K562 (cell line): Measurements from ENCODE around the gene TACR2. TPM values are rescaled to one million over a fixed set of nuclear protein-coding genes. Genes with fewer than 3 reads are reported as not detected.
A peak's percentile ranks its signal among the peaks of the same experiment; 100 is the strongest.

ENCODE experiments used
- HMBOX1 ChIP-seq: sonication (generic); IDR thresholded peaks from 2 replicates; pipeline ENCODE4 v1.6.1; 2016
- MEIS2 ChIP-seq: fragments of 450-650 bp; IDR thresholded peaks from 2 replicates; pipeline ENCODE4 v1.6.1; 2014; ENCODE audit warnings: mild to moderate bottlenecking; ENCODE audit not compliant: partially characterized antibody
- MYC ChIP-seq, 2 experiments: fragments of 250-450 bp in 1 of 2; sonication (Bioruptor Pico) in 1 of 2; IDR thresholded peaks; 2 replicates each; pipeline versions ENCODE4 v1.5.1 to v1.6.1; 2012 to 2021; ENCODE audit warnings: low read depth in 2 of 2, borderline replicate concordance in 1 of 2, improper control_type of control experiment in 1 of 2, low read length in 1 of 2, mild to moderate bottlenecking in 1 of 2, moderate library complexity in 1 of 2
- RBM25 ChIP-seq: fragments of 200-400 bp; formaldehyde crosslinking; IDR thresholded peaks from 2 replicates; pipeline ENCODE4 v1.6.1; 2018; ENCODE audit warnings: low read length, low read depth, moderate library complexity; ENCODE audit not compliant: severe bottlenecking
- USF2 ChIP-seq: sonication (generic); formaldehyde crosslinking; IDR thresholded peaks from 2 replicates; pipeline ENCODE4 v1.5.0; 2020; ENCODE audit warnings: missing genetic modification reagents
- ZBTB11 ChIP-seq, 3 experiments: fragments of 200-800 bp in 1 of 3; fragments of 250-450 bp in 1 of 3; fragments of 450-650 bp in 1 of 3; sonication (Bioruptor Pico) in 1 of 3; sonication (Bioruptor generic) in 1 of 3; formaldehyde crosslinking in 1 of 3; IDR thresholded peaks; 2 replicates each; pipeline versions ENCODE4 v1.6.1 to v1.8.0; 2016 to 2022; ENCODE audit warnings: mild to moderate bottlenecking in 2 of 3, missing genetic modification characterization in 2 of 3, missing compliant biosample characterization in 1 of 3, moderate library complexity in 1 of 3
- polyA plus RNA-seq, 8 experiments: library from polyadenylated mRNA; depleted of rRNA in 4 of 8; stranded (reverse) in 5 of 8; unstranded in 3 of 8; fragments of >200 nt; fragmentation: Nextera tagmentation in 2 of 8; fragmentation: Illumina TruSeq in 1 of 8; extraction: Ambion mirVana in 2 of 8; extraction: Trizol in 1 of 8; gene quantifications; 2 replicates each; pipeline versions ENCODE4 v1.2.1 to v1.2.3, GENCODE V29; 2011 to 2014; ENCODE audit warnings: inconsistent platforms in 1 of 8, missing spikeins in 1 of 8
- total RNA-seq, 7 experiments: library from RNA; depleted of rRNA in 6 of 7; stranded (reverse); fragments of >200 nt in 6 of 7; fragmentation: Illumina TruSeq in 2 of 7; extraction: Trizol in 2 of 7; gene quantifications; 2 replicates each; pipeline versions ENCODE4 v1.2.1 to v1.2.3, GENCODE V29; 2011 to 2021; ENCODE audit warnings: low replicate concordance in 1 of 7

TACR2 gene
- total and polyA plus RNA-seq, 9 of the 15 experiments (the other 6 are each of a cell fraction or from before 2014, with no cell fraction given): not detected

- TF ChIP-seq USF2 (CRISPR knock-in tag): peak; percentile 75
- no peak for TF ChIP-seq ZBTB11 (CRISPR knock-in tag; IDR thresholded peaks at IDR 0.05)
- no peak for TF ChIP-seq HMBOX1
- no peak for TF ChIP-seq MEIS2
- peak; percentile 11 for TF ChIP-seq RBM25
- peak; percentile 16; the same call in 1 of the 2 replicates for TF ChIP-seq MYC (IDR thresholded peaks at IDR 0.05; ENCODE audit: low read depth, low read length)
- TF ChIP-seq MYC (CRISPR knock-in tag; IDR thresholded peaks at IDR 0.05; ENCODE audit: borderline replicate concordance, low read depth): no peak
These were observed 9.0 kb upstream of the TACR2 start (continued) for GRCh38 chr10:69425511-69426298.
